Upper lobe of left lung (tissue), 6 donors: ENCODE data around the gene FARP1. TPM values are rescaled to one million over a fixed set of nuclear protein-coding genes. Genes with fewer than 3 reads are reported as not detected.

Experiments used
- ATAC-seq, 2 donors: fragments of 200-7000 bp; cut with Tn5 transposase; one replicate each; pipeline ENCODE4 v1.9.1; 2022; ENCODE audit warnings: mild to moderate bottlenecking in 2 of 2, moderate library complexity in 2 of 2; ENCODE audit not compliant: low FRiP score in 2 of 2
- DNase-seq, 2 donors: peaks; one replicate each; pipeline ENCODE4 v3.0.0-alpha.2; 2019 to 2020
- H3K27ac ChIP-seq, 4 donors: fragments of 200-600 bp; sonication (generic); one replicate each; pipeline ENCODE4 v1.5.1; 2016 to 2019
- H3K27me3 ChIP-seq, 4 donors: fragments of 200-600 bp; sonication (generic); one replicate each; pipeline ENCODE4 v1.5.1; 2017 to 2019
- H3K36me3 ChIP-seq, 4 donors: fragments of 200-600 bp; sonication (generic); one replicate each; pipeline ENCODE4 v1.5.1; 2016 to 2019
- H3K4me1 ChIP-seq, 4 donors: fragments of 200-600 bp; sonication (generic); one replicate each; pipeline ENCODE4 v1.5.1; 2018 to 2019
- H3K4me3 ChIP-seq, 4 donors: fragments of 200-600 bp; sonication (generic); one replicate each; pipeline ENCODE4 v1.5.1; 2017 to 2019; ENCODE audit warnings: mild to moderate bottlenecking in 2 of 4, moderate library complexity in 1 of 4
- H3K9me3 ChIP-seq, 4 donors: fragments of 200-600 bp; sonication (generic); one replicate each; pipeline ENCODE4 v1.5.1; 2018 to 2019
- EP300 ChIP-seq, 4 donors: sonication (generic); formaldehyde crosslinking; IDR thresholded peaks; one replicate each; pipeline ENCODE4 v1.5.1; 2017; ENCODE audit warnings: antibody characterized with exemption in 4 of 4, control low read depth in 2 of 4
- POLR2A ChIP-seq, 4 donors: fragments of 450-650 bp; IDR thresholded peaks; one replicate each; pipeline ENCODE4 v1.5.1; 2016 to 2017; ENCODE audit warnings: antibody characterized with exemption in 4 of 4, mild to moderate bottlenecking in 2 of 4
- POLR2AphosphoS5 ChIP-seq, 2 donors: sonication (generic); formaldehyde crosslinking; IDR thresholded peaks; one replicate each; pipeline ENCODE4 v1.5.1; 2017; ENCODE audit warnings: antibody characterized with exemption in 2 of 2
- WGBS, 2 donors: methylation state at CpG; one replicate each; pipeline ENCODE4 v1.1.5; 2017 to 2018; 5-methylcytosine and 5-hydroxymethylcytosine counted together
- total RNA-seq, 6 donors: library from RNA; depleted of rRNA in 4 of 6; stranded (reverse); fragments of >200 nt in 4 of 6; gene quantifications; one replicate each; pipeline versions ENCODE4 v1.1.0 to v1.2.1, GENCODE V29; 2016 to 2021
- TF ChIP-seq, protein P1 (sequence below), 6 experiments: fragments of 450-650 bp in 4 of 6; fragments of 200-600 bp in 2 of 6; sonication (generic) in 2 of 6; IDR thresholded peaks; one replicate each; pipeline ENCODE4 v1.5.1; 2016 to 2019; ENCODE audit warnings: antibody characterized with exemption in 6 of 6
- donor health status: DM: no; HTN: no; CAD: no; lungs with moderate emphysema.
- donor health status: DM: no; HTN: yes; CAD: no; lungs with severe emphysema.

FARP1 gene
- total RNA-seq, 6 donors from 2014 or later = 65.7 to 111 (median 91.8) TPM

DNA sequence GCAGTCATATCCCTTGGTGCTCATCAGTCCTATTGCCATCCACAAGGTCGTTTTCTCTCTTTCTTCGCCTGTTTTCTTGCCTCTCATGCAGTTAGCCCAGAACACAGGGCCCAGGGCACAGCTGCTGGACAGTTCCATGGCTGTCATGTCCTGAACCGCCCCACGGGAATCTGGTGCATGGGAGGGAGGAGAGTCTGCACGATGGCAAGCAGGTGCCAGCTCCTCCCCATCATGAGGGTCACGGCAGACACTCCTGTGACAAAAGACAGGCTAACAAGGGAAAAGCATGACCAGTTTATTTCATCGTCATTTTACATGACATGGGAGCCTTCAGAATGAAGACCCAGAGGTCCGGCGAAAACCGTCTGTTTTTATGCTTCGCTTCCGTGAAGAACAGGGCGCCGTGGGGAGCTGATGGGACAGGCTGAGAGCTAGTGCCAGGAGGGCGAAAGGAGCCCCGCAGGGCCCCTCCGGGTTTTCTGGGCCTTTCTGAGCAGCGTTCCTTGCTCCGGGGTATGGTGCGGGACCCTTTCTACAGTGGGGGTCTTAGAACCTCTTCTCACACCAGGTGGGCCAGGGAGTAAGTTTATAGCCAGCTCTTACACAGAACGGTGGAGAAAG, 298.3 kb downstream of the FARP1 start:
- DNase-seq = peak in 1 of 2 donors; percentile 36
- TF ChIP-seq, protein P1, sequence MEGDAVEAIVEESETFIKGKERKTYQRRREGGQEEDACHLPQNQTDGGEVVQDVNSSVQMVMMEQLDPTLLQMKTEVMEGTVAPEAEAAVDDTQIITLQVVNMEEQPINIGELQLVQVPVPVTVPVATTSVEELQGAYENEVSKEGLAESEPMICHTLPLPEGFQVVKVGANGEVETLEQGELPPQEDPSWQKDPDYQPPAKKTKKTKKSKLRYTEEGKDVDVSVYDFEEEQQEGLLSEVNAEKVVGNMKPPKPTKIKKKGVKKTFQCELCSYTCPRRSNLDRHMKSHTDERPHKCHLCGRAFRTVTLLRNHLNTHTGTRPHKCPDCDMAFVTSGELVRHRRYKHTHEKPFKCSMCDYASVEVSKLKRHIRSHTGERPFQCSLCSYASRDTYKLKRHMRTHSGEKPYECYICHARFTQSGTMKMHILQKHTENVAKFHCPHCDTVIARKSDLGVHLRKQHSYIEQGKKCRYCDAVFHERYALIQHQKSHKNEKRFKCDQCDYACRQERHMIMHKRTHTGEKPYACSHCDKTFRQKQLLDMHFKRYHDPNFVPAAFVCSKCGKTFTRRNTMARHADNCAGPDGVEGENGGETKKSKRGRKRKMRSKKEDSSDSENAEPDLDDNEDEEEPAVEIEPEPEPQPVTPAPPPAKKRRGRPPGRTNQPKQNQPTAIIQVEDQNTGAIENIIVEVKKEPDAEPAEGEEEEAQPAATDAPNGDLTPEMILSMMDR (IDR thresholded peaks at IDR 0.05) = no peak
- no peak for TF ChIP-seq POLR2A (IDR thresholded peaks at IDR 0.05)
- no peak for ATAC-seq
- Histone ChIP-seq H3K27me3 (no peaks in the 10 kb centered on the region), H3K9me3 (no peaks in the 10 kb centered on the region), H3K4me3 (no peak overlapping the region), H3K4me1 (peaks cover 5 to 8% (median 6%) of the 10 kb centered on the region in 4 donors), H3K27ac (no peak overlapping the region), H3K36me3 (peaks cover 0 to 62% (median 28%) of the 10 kb centered on the region in 4 donors)
- 86 to 95% methylated on average over 21 of the region's 21 CpGs for WGBS, 2 donors

DNA sequence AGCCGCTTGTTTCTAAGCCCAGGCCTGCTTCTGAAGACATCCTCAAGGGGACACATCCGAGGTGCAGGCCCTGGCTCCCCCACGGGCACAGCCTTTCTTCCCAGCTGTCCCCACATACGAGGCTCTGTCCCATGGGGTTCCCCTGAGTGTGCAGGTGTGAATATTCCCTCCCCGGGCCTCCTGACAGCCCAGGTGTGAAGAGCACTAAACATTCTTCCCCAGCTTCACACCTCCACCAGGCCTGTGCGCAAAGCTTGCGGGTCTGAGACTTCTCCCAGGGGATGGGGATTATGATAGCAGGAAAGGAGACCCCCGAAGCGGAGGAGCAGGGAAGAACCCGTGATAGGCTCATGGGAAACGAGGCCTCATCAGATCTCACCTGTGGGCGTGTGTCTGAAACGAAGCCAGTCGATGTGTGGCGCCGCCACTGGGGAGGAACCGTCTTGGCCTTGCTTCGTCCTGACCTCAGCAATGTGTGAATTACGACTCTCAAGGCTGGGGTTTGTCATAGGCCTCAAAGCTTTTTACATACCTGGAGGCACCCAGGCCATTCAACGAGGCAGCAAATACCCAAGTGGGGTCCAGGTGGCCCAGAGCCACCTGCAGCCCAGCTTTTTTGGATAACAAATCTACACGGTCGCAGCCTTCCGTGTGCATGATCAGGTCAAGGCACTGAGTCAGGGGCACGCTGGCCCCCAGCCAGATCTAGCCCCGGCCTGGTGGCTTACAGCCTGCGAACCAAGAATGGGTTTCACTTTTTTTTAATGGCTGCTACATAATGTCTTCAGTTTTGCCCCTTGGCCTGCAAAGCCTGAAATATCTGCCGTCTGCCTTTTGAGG, 299.7 kb downstream of the FARP1 start:
- DNase-seq = peak in 1 of 2 donors; percentile 62
- H3K4me3 ChIP-seq = no peak overlapping the region
- WGBS, 2 donors = 83 to 86% methylated on average over 22 to 27 of the region's 27 CpGs
- peaks cover 5 to 8% (median 6%) of the 10 kb centered on the region in 4 donors for H3K4me1 ChIP-seq
- no peak for ATAC-seq
- peaks cover 0 to 64% (median 34%) of the 10 kb centered on the region in 4 donors for H3K36me3 ChIP-seq
- TF ChIP-seq EP300 (IDR thresholded peaks at IDR 0.05) (no peak), POLR2AphosphoS5 (IDR thresholded peaks at IDR 0.05) (no peak), POLR2A (IDR thresholded peaks at IDR 0.05) (no peak)
- TF ChIP-seq, protein P1 (IDR thresholded peaks at IDR 0.05) = no peak
- H3K27me3 ChIP-seq = no peaks in the 10 kb centered on the region
- no peaks in the 10 kb centered on the region for H3K9me3 ChIP-seq
- H3K27ac ChIP-seq = no peak overlapping the region

DNA sequence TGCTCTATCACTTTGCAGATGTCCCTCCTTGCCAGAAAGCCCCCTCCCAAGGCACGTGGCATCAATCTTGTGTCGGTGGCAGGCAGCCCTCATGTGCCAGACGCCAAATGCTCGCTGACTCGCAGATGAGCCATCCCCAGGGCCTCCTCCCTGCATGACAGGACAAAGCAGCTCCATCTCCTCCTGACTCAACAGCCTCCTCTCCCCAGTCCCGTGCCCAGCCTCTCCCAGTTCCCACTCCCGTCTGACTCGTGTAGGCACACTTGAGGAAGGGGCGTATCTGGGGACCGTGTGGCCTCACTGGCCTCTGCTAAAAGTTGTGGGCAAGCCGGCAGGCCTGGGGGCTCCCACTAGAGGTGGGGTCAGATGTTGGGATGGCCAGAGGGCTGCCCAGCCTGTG, 300.4 kb downstream of the FARP1 start:
- WGBS, 2 donors = 80 to 90% methylated on average over 11 of the region's 11 CpGs
- TF ChIP-seq, protein P1 (IDR thresholded peaks at IDR 0.05) = no peak
- no peak for TF ChIP-seq EP300 (IDR thresholded peaks at IDR 0.05)
- no peak for TF ChIP-seq POLR2AphosphoS5 (IDR thresholded peaks at IDR 0.05)
- no peak for TF ChIP-seq POLR2A (IDR thresholded peaks at IDR 0.05)

DNA sequence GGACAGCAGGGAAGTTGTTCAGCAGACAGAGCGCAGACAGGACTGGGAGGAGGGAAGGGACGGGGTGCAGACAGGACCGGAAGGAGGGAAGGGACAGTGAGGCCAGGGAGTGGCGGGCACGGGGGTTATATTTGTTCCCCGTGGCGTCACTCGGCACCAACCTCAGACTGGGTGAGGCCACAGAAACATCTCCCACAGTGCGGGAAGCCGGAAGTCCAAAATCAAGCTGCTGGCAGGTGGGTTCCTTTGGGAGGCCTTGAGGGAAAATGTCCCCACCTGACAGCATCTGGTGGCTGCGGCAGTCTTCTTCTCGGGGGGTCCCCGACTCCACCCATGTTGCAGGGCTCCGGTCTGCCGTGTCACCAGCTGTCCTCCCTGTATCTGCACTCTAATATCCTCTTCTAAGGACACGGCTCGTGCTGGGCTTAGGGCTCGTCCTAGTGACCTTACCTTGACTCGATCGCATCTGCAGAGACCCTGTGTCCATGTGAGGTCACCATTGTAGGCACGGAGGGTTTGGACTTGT, 301.0 kb downstream of the FARP1 start:
- H3K27ac ChIP-seq = no peak overlapping the region
- H3K36me3 ChIP-seq = peaks cover 7 to 67% (median 36%) of the 10 kb centered on the region in 4 donors
- H3K27me3 ChIP-seq = no peaks in the 10 kb centered on the region
- peaks cover 5 to 8% (median 6%) of the 10 kb centered on the region in 4 donors for H3K4me1 ChIP-seq
- whole genome bisulfite sequencing, 2 donors = 89% methylated on average over 21 of the region's 21 CpGs
- no peak overlapping the region for H3K4me3 ChIP-seq
- no peak for DNase-seq
- H3K9me3 ChIP-seq = no peaks in the 10 kb centered on the region
- no peak for ATAC-seq
- TF ChIP-seq EP300 (IDR thresholded peaks at IDR 0.05) (no peak), POLR2AphosphoS5 (IDR thresholded peaks at IDR 0.05) (no peak), POLR2A (IDR thresholded peaks at IDR 0.05) (no peak)
- TF ChIP-seq, protein P1 (IDR thresholded peaks at IDR 0.05) = no peak

More for the DNA sequence above, 300.4 kb downstream of the FARP1 start:
- no peak overlapping the region for H3K4me3 ChIP-seq
- H3K36me3 ChIP-seq = peaks cover 7 to 67% (median 37%) of the 10 kb centered on the region in 4 donors
- H3K4me1 ChIP-seq = peaks cover 5 to 8% (median 6%) of the 10 kb centered on the region in 4 donors
- no peaks in the 10 kb centered on the region for H3K27me3 ChIP-seq
- ATAC-seq (no peak), DNase-seq (no peak)
- no peak overlapping the region for H3K27ac ChIP-seq
- no peaks in the 10 kb centered on the region for H3K9me3 ChIP-seq
